ENCODE measurements around the gene IGF1R.

Gene IGF1R

GRCh38 chr15:98866511-98866910, 218.2 kb downstream of the IGF1R start:
- no peak for DNase-seq

DNA sequence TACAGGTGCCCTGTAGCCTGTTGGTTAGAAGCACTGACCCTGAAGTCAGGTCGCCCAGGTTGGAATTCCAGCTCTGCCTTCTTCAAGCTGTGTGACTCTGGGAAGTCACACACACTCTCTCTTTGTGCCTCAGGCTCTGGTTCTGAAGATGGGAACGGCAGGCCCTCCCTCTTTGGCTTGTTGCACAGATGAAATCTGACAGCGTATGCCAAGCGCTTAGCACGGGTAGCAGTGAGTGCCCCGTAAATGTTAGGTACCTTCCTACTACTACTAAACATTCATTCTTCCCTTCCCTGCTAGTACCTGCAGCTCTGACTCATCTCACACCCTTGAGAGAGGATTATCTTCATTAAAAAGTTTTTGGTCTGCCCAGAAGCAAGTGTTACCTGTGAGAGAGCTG, 220.2 kb downstream of the IGF1R start:
- DNase-seq: no peak

GRCh38 chr15:98870788-98871187, 222.4 kb downstream of the IGF1R start:
- no peak for DNase-seq

- DNase-seq: no peak
These were observed 224.4 kb downstream of the IGF1R start for GRCh38 chr15:98872774-98873173.

DNA sequence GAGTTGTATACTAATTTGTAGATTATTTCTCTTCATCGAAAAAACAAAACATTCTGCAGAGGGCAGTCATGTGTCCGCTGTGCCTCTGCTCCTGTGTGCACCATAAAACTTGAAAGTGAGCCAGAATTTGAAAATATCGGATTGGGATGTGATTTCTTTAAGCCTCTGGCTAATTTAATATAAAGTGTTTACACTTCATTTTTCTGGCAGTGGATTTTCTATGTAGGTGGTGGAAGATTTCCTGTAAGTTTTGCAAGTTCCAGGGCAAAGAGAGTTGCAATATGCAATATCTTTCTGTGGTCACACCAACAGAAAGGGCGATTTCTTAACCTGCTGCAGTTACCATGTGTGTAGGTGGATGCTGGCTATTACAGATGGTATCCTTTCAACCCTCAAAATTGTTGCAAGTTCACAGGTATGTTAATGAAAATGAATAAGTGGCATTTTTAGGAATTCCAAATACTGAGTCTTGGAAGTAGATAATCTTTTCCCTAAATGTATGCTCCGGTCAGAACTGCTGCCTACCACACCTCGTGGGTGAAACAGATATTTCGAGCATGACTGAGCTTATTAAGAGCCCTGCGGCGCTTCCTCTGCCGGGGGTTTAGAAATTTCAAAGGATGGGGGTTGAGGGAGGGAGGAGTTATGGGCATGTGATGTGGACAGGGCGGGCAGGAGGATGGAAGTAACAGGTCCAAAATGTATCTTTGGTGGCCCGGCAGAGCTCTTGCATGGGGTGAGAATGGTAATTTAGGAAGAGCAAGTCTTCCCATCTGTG, 225.3 kb downstream of the IGF1R start:
- no peak for DNase-seq

- no peak for DNase-seq
These were observed 226.0 kb downstream of the IGF1R start for GRCh38 chr15:98874370-98874769.

GRCh38 chr15:98874773-98875172, 226.4 kb downstream of the IGF1R start:
- no peak for DNase-seq

DNA sequence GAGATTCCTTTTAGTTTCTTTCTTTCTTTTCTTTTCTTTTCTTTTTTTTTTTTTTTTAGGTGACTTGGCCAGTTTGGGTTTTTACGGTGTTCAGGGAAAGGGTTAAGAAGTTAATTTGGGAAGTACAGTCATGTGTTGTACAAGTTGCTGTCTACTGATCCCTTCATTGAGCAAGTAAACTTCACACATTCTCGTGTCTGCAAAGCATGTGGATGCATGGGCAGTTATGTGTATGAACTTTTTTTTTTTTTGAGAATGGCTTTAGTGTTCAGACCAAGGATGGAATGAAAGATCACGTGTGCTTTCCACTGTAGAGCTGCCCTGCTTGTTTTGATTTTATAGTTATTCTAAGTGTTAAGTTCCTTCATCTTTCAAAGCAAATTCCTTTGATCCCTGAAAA, 227.0 kb downstream of the IGF1R start:
- no peak for DNase-seq

DNA sequence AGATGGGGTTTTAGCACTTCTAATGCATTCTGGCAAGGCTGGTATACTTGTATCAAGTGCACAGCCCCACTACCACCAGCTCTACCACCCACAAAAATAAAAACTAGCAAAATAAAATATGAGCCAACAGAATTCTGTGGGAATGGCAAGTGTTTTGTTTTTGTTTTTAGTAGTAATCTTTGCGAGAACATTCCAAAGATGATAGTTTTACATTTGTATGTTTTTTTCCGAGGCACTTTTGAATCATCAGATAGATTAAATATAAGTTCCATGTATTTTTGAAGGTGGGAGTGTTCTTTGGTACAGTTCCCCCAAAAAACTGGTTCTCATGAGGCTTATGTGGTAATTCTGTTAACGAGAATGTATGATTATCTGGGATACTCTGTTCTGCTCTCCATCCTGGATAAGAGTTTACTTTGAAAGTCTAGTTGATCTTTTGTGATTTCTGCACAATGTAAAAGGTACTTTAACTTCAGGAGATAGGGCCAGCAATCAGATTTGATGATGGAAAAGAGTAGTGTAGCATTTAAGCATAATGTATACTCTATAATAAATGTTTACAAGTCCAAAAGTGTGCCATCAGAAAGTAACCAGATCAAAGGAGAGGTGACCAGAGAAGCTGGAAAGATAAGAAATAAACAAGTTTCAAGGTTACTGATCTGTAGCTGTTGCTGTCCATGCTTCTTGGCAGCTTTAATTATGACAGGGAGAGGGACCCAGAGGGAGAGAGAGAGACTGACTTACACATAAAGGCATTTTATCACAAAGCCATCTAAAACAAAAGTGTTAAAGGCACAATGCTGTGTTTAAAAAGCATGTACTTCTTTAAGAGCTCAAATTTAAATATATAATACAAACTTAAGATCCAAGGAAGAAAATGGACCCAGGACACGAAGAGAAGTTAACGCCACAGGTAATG, 228.4 kb downstream of the IGF1R start:
- no peak for DNase-seq

- no peak for DNase-seq
These were observed 229.8 kb downstream of the IGF1R start for GRCh38 chr15:98878172-98878571.

DNA sequence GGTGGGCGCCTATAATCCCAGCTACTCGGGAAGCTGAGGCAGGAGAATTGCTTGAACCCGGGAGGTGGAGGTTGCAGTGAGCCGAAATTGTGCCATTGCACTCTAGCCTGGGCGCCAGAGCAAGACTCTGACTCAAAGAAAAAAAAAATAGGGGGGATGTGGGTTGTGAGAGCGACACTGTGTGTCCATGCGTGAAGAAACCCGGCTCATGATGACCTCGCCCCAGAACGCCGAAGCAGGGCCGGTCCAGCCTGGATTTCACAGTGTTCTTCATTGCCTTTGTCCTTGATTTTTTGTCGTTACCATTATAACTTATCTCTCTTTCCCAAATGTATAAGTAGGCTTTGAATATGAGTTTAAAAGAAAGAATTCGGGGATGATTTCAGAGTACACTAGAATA, 230.5 kb downstream of the IGF1R start:
- DNase-seq: no peak

DNA sequence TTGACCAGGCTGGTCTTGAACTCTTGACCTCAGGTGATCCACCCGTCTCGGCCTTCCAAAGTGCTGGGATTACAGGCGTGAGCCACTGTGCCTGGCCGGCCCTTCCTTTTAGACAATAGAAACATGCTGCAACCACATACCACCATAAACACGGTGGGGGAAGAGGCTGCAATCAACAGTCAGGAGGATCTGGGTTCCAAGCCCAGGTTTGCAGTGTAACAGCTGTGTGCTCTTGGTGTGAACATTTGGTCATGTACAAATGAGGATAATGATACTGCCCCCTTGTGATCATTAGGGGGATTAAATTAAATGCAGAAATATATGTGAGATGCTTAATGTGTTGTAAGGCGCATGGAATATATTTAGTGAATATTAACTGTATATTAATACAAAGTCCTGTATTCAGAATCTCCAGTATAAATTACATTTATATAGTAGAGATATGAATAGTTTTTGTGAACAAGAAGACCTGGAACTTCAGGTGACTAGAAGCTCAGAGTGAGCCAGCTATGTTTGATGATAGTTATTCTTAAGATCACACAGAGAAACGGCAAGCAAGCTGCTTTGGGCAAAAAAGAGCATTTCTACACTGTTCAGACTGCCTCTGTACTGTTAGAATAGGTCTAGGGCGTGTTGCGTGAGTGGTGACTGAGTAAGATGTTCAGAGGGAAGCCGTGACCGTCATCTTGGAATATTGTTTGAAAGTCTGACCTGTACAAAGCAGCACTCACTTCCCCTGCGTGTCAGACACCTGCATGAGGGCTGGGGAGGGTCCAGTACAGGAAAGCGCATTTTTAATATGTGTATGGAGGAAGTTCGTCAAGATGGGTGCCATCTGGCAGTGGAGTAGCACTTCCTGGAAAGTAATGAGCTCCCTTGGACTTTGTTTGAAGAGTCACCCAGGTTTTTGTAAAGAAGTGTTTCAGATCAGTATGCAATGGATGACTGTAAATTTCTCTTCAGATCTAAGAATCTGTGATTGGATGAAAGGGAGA, 233.5 kb downstream of the IGF1R start:
- peak in 1 of 2 donors; percentile 56 for DNase-seq

DNA sequence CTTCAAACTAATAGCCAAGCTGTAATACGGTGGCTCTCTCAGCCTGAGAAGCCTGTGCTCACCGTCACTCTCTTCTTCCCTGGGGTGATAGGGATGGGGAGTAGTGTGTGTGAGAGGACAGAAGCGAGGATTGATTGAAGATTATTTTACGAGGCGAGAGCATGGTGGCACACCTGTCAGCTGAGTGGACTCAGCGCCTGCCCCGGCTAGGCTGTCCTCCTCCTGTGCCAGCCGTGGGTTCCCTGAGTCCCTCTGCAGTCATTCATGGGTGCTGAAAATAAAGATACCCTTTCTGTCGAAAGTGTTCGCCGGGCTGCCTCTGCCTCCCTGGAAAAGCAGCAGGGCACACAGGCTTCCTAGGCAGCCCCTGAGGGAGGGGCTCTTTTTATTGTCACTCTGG, 235.1 kb downstream of the IGF1R start:
- DNase-seq: no peak

DNA sequence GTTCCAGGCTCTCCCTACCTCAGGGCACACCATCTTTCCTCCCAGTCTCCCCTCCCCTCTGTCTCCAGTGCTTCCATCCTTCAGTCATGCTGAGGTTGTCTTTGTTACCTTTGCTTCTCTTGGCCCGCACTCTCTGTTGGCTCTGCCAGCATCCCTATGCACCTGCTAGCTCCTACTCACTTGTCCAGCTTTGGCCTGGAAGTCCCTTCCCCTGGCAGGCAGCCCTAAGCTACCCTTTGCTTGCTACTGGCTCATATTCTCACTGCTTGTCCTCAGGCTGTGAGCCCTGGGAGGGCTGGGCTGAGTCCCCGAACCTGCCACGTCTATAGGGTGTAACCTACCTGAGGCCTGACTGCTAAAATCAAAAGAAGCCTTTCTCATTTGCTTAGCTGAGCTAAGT, 236.6 kb downstream of the IGF1R start:
- no peak for DNase-seq

GRCh38 chr15:98887976-98888375, 239.6 kb downstream of the IGF1R start:
- no peak for DNase-seq

- DNase-seq: no peak
These were observed 240.6 kb downstream of the IGF1R start for GRCh38 chr15:98888820-98889479.

DNA sequence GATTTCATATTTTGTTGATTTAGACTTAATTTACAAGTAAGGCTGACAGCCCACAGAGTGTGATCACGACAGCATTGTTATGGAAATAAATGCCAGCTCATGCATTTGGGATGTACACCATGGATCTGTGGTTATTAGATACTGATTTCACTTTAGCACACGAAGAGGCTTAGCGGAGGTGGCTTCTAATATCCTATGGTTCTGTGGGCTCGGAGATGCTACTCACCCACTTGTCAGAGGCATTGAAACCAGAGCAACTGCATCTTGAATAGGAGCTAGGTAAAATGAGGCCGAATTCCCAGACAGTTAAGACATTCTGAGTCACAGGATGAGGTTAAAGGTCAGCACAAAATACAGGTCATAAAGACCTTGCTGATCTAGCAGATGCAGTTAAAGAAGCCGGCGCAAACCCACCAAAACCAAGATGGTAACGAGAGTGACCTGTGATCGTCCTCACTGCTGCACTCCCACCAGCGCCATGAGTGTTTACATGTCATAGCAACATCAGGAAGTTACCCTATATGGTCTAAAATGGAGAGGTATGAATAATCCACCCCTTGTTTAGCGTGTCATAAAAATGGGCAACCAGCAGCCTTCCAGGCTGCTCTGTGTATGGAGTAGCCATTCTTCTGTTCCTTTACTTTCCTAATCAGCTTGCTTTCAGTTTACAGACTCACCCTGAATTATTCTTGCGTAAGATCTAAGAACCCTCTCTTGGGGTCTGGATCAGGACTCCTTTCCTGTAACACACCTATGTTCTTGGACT, 241.8 kb downstream of the IGF1R start:
- no peak for DNase-seq

GRCh38 chr15:98891301-98891700, 243.0 kb downstream of the IGF1R start:
- no peak for DNase-seq

DNA sequence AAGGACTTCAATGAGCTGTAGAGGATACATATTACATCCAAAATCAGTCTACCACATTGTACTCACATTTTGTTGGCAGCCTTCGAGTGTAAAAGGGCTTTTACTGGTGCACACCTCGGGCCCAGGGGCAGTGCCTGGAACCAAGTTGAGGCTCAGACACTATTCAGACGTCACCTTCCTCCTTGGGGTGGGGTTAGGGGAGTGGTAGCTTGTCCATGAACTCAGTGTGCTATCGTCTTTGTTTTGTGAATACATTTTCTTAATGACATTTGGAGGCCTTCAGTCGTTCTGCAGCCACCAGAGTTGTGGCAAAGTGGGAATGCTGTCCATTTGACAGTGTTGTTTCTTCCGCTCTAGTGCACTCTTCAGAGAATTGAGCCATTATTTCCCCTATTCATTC, 245.1 kb downstream of the IGF1R start:
- no peak for DNase-seq

- no peak for DNase-seq
These were observed 246.0 kb downstream of the IGF1R start for GRCh38 chr15:98894312-98894711.

- no peak for DNase-seq
These were observed 247.8 kb downstream of the IGF1R start for GRCh38 chr15:98896002-98896721.

Data from CD4-positive, alpha-beta T cell treated with Interferon alpha-2 for 1 hour (primary cell).